NCI-H2227 (cell line): Measurements from ENCODE around the gene NLGN1.

Experiments used
- DNase-seq: peaks from one replicate; lab custom pipeline; 2025; ENCODE audit not compliant: unreplicated experiment; lab: John Stamatoyannopoulos, UW

NLGN1 gene

DNA sequence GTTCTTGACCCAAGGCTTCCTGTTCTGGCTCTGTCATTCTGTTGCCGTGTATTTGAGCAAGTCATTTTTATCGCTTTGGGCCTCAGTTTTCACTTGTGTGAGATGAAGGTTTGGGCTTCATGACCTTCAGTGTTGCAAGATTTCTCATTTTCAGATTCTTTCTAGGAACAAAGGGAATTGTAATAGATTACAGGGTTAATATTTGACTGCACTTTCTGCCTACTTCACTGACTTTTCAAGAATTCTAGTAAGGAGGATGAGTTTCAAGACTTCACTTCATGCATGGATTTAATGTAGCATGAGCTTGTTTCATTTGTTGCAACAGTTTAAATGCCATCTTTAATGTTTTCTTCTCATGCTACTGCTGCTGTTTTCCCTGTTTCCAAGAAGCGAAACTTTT lies 226.5 kb downstream of the NLGN1 start:
- no peak for DNase-seq

DNA sequence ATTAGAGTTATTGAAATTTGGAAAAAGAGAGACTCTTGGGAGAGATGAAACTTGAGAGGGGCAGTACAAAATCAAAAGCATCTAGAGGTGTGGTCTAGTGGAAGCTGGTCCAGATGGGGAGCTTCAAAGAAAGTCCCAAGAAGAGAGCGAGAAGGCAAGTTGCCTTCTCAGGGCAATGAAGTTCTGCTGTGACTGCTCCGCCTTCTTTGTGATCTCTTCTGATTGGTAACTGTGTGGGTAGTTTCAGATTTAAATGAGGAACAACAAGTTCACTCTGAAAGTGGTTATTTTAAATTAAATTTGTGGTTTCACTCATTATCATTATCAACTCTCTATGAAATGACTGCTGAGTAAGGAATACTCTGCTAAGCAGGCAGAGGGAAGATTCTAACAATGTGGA lies 233.3 kb downstream of the NLGN1 start:
- DNase-seq: no peak

DNA sequence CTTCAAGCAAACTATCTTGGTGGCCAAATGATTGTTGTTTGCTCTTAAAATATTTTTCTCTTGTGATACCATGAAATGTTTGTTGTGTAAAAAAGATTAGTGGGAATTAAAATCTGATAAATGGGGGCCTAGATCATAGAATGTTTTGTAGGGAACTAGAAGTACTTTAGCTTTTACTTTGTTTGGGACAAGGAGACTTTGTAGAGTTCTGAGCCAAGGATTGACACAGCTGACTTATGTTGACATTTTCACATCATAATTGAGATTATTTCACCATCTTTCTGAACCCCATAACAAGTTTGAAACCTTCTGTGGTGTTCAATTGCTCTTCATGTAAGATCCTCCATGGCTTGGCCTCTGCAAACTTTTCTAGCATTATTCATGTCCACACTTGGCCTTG lies 235.4 kb downstream of the NLGN1 start:
- no peak for DNase-seq

DNA sequence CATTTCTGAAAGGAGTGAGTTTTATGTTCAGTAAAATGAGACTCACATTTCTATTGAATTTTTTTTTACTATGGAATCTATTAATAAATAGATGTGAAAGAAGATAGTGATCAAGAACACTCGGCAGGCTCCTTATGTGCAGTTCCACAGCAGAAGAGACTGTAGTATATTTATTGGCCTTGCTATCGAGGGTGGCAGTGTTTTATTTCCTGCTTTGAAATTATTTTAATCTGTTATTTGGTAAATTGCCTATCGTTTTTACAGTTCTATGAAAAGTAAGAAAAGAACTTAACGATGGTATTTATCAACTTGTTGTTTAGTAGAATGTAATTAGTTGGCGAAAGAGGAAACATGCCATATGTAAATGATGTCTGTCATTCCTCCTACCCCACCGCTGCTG lies 238.3 kb downstream of the NLGN1 start:
- DNase-seq: no peak

DNA sequence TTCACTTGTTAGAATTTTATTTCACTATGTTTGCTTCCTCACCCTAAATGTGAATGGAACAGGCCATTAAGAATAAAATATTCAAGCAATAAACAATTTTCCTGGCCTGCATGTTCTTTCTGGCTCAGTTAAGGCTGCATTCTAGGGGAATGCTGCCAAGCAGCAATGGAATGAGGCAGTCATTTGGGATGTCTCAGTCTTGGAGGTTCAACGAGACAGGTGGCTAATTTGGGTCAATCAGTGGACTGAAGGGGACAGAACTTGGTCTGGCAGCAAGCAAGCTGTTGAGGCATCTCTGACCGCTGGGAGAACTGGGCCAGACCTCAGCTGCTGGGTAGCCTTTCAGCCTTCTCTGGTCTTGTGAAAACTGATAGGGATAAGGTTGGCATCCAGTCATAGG lies 241.6 kb downstream of the NLGN1 start:
- no peak for DNase-seq

DNA sequence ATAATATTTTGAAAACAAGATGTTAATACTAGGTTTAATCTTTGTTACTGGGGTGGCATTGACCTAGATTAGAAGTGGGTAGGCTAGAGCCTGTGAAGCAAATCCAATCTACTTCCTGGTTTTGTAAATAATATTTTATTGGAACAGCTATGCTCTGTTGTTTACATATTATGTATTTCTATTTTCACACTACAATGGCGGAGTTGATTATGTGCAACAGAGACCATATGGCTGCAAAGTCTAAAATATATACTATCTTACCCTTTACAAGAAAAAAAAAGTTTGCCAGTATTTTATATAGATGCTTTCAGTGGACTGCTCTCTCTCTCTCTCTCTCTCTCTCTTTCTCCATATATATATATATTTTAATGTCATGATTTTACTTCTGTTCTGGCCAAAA lies 244.2 kb downstream of the NLGN1 start:
- no peak for DNase-seq

DNA sequence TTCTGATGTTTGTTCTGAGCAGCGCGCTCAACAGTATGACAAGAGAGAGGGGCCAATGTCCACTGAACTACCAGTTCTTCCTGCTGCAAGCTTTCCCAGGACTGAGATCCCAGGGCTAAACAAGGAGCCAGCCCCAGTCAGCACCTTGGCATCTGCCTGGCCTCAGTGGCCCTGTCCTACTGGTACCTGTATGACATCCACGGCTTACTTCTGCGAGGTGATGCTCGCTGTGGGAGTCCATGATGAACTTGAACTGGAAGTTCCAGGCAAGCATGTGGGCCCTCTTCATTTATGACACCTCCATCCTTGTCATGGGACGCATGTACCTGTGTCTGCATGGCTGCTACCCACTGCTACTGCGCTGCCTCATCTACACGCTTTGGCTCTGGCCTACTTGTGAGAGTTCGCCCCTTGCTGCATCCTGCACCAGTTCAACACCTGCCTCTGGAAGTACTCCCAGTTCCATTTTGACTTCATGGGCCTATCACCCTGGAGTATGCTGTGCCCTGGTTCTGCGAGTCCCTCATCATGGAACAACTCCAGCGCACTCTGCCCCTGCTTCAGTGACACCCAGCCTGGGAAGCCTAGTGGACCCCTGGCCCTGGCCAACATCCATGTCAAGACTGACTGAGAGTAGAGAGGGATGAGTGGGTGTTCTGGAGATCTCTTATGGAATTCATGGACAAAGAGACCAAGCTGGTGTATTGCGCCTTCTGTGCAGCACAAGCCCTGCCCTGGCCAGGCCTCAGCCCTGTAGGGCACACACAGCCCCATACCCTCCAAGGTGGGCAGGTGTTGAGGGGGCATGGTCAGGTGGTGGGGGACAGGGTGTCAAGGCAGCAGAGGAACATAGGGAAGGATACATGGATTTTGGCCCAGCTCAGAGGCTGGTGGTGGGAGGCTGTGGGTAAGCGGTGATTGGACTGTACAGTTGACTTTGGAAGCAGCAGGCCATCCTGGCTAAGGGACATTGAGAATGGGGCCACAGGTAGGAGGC lies 246.8 kb downstream of the NLGN1 start:
- DNase-seq: no peak

DNA sequence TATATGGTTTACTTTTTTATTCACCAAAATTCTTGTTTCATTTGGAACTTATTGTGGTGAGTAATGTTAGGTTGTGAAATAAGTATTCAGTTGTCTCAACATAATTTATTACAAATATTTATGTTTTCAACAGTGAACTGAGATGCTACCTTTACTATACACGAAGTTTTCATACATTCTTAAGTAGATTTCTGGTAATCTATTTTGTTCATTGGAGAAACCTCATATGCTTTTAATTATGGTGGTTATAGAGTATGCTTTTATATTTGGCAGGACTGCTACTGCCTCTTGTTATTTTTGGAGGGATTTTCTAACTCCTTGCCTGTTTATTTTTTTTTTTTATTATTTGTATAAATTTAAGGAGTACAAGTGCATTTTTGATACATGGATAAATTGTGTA lies 253.1 kb downstream of the NLGN1 start:
- no peak for DNase-seq

DNA sequence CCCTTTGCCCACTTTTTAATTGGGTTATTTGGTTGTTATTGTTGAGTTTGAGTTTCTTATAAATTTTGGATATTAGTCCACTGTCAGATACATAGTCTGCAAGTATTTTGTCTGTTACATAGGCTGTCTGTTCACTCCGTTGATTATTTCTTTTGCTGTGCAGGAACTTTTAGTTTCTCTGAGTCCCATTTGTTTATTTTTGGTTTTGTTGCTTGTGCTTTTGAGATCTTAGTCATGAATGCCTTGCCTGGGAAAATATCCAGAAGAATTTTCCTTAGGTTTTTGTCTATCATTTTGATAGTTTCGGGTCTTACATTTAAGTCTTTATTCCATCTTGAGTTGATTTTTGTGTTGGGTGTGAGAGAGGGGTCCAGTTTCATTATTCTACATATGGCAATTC lies 254.5 kb downstream of the NLGN1 start:
- DNase-seq: no peak

DNA sequence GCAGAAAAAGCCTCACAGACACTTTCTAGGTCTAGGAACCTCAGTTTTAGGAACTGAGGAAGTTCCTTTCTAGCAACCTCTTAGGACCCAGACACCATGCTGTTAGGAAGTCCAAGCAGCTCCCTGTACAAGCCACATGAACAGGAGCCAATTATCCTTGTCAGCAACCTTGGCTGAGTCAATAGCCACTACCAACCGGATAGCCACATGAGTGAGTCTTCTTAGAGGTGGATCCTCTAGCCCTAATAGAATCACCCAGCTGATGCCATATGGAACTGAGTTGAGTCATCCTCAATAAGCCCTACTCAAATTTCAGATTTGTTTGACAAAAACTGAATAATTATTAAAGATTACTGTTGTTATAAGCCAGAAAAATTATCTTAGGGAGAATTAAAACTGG lies 256.2 kb downstream of the NLGN1 start:
- no peak for DNase-seq

DNA sequence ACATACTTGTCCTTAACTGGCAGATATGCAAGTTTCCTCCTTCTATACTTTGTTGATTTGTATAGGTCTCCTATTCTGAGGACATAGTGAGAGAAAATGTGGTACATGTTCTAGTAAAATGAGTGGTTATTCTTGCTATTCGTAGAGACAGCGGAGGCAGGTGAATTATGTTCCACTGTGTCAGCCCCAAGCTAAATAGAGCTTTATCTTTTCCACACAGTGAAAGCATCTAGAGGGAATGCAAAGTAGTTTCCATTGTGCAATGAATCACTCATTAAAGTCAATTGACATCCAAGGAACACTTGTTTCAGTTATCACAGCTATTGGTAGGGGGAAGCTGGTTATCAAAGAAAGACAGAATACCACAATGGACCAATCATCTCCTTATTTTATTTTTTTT lies 262.4 kb downstream of the NLGN1 start:
- no peak for DNase-seq

DNA sequence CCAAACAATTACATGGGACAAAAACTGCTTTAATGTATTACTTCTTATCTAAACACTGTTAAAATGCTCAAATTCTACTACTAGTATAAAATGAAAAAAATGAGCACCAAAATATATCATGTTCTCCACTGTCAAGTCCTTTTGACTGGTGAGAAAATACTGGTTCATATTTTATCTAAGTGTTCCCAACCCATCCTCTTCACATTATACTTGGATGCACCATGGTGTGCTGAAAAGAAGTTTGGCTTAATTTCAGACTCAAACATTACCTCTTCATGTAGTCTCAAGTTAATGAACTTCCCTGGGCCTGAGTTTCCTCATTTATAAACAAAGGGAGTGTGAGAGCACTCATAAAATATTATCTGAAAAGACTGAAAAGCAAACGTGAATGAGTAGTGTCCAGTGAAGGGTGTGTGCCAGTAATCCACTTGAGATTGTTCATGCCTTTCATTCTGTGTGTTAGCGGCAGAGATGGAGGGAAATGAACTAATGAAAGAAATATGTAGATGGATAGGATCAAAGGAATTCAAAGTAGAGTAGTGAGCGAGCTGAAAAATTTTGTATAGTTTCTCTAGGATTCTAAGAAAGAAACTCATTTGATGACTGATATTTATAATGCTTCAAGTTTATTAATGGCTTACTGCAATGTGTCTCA lies 263.2 kb downstream of the NLGN1 start:
- DNase-seq: no peak

DNA sequence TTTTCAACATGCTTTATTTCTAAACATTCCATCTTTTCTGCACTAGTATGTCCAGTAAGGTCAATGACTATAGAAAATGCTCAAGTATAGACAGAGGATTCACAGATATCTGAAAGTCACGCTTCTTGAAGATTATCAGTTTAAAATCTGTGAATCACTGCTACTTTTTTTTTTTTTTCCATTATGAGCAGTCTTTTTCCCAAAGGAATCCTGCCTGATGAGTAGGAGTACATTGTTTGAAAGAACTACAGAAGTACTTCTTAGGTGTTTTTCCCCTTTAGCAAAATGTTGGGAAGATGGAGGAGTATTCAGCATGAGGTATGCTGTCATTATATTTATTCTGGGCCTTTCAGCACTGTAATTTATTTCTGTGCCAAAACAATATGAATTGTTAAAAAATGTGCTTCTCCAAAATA lies 266.2 kb downstream of the NLGN1 start:
- no peak for DNase-seq

DNA sequence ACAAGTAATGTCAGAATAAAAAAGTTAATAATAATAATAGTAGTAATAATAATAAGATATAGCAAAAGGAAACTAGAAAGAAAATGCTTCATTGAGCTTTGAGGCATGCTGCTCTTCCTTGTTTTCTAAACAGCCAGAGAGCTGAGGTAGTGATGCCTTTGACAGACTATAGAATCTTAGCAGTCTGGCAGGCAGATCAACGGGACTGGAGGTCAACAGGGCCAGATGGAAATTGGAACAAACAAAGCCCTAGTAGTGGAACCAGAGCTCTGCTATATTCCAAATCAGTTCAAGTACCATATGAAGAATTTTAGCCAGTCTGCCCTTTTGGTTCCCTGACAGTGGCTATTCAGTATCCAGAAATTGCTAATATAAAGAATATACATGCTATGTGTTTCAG lies 278.6 kb downstream of the NLGN1 start:
- DNase-seq: peak; percentile 66

DNA sequence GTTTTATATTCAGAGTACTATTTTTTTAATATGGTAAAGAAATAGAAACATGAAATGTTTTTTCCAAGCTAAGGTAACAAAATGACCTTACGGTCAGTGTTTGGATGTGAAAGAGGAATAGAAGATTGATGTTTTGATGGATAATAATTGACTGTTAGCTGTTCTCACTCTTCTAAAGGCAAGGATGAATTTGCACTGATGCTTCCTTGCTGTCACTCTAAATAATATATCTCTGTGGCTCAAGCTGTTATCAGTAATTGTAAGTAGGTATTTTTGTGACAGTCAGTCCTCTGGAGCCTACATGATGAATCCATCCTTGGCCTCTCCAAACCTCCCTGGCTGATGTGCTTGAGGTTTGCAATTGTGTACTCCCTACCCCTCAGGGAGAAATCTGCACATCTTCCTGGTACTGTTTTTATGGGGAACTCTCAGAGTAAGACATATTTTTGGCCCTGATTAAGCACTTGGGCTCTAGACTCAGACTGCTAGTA lies 283.7 kb downstream of the NLGN1 start:
- peak; percentile 85 for DNase-seq

DNA sequence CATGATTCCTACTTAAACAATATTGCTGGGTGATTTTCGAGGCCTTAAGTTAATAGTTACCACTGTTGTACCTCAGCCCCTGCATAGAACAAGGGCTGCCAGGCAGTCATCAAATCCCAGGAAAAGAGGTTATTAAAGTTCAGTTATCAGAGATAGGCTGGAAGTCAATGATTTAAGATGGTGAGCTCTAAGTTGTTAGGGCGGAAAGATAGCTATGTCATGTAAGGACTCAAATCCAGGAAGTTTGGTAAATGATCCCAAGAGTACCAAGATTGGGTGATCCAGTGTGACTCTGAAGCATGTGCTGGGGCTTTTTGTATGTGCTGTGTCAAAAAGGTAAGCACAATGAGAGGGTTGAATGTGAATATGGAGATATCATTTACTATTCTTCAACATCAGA lies 287.9 kb downstream of the NLGN1 start:
- DNase-seq: no peak

DNA sequence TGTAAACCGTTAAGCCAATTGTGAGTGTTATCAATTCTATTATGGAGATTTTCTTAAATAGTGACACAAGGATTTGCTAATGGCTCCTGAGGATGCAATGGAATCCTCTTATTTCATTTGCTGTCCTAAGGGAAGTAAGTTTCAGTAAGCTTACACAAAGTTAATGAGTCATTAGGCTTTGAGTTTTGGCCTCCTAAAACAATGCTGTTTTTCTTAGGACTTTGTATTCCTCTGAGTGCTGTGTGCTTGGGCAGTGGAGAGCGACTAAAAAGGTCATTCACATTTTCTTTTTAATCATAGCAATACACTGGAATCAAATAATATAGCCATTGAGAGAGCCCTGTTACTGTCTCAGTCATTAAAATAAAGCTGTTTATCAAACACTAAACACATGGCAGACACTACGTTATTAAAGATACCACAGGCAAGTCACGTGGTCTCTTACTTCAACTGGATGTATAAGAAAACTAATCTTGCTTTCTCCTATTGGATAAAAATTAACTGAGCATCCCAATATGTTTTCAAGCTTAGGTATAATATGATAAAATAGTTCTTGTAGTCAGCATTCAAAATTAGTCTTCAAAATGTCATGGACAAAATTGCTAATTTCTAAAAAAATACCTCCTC lies 290.8 kb downstream of the NLGN1 start:
- no peak for DNase-seq

DNA sequence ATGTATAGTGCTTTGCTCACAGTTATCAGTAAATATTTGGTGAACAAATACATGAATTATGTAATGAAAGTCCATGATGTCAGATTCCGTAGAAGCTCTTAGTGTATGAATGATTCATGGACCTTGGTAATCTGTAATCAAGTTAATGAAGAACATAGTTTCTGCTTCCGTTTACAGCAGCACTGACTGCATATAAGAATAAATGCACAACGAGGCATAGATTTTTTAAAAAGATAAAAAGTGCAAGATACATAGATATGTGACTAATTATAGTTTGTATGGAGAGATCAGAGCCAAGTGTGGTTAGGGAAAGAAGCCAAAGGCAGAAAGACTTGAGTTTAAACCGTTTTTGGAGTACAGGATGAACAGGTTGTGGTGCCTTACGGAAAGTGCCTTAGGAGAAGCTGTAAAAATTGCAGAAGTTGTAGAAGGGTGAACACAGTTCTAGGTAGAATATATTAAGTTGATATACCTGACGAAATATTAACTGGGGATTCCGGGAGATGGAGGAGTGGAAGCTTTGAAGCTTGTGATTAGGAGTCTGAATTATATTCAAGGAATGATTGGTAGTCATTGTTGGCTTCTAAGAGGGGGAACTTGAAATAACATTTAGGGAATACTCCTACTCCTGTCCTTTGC lies 293.1 kb downstream of the NLGN1 start:
- no peak for DNase-seq

DNA sequence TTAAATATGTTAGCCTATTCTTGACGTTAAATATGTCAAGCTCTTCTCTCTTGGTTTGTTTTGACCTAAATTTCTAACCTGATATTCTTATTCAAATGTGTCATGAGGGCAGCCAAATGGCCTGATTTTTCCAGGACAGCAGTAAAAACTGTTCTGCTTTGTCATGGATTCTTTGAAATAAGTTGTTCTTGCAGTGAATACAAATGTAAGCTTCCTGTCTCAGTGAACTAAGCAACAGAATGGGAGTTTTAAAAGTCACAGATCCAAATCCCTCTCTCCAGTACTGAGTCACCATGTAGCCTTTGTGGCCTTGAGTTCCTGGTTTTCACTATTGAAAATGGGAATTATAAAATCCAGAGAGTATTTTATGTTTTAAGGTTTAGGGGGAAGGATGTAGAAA lies 301.8 kb downstream of the NLGN1 start:
- no peak for DNase-seq

DNA sequence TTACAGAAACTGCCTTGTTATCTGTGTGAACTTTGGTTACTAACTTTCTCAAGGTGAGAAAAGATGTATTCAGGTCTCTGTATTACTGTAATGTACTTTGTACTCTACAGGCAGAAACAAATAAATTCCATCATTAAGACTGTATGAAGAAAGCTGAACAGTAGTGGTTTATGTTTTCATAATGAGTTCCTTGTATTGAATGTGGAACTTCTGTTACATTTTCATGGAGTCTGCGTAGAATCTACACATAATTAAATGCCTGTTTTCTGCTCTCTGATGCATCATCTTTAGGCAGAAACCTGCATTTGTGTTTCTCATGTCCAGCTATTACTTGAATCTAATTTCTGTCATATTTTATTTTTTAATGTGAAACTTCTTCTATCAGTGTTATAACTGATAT lies 302.8 kb downstream of the NLGN1 start:
- no peak for DNase-seq

DNA sequence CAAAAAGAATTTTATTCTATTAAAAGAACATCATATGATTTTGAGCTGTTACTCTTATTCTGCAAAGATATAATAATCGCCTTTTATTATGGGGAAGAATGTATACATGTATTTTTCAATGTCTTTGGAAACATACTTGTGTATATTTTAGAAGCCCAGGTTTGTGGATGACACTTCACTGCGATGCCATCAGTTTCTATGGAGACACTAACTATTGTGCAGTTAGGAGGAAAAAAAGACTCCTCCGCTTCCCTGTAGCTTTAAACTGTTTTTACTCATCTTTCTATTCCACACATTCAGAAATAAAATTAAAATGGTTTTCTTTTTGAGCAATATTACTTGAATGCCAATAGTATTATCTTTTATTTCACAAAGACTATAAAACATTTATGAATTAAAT lies 305.0 kb downstream of the NLGN1 start:
- DNase-seq: no peak
